ENCODE measurements around the gene SUCLG2.

Gene SUCLG2

GRCh38 chr3:67389176-67389575 lies 265.2 kb downstream of the SUCLG2 start:
- DNase-seq (ENCODE audit: low spot score) (no peak), FAIRE-seq (no peak)

GRCh38 chr3:67388738-67389137 lies 265.7 kb downstream of the SUCLG2 start:
- no peak for DNase-seq (ENCODE audit: low spot score)
- FAIRE-seq: no peak

- FAIRE-seq (no peak), DNase-seq (ENCODE audit: low spot score) (peak; percentile 6)
These were observed 268.0 kb downstream of the SUCLG2 start for GRCh38 chr3:67386451-67386850.

GRCh38 chr3:67384760-67385397 lies 269.5 kb downstream of the SUCLG2 start:
- FAIRE-seq: no peak
- peak; percentile 14 for DNase-seq (ENCODE audit: low spot score)

GRCh38 chr3:67384016-67384415 lies 270.4 kb downstream of the SUCLG2 start:
- DNase-seq (ENCODE audit: low spot score) (no peak), FAIRE-seq (no peak)

GRCh38 chr3:67383379-67383778 lies 271.0 kb downstream of the SUCLG2 start:
- DNase-seq (ENCODE audit: low spot score): no peak
- FAIRE-seq: no peak

- DNase-seq (ENCODE audit: low spot score) (no peak), FAIRE-seq (no peak)
These were observed 271.9 kb downstream of the SUCLG2 start for GRCh38 chr3:67382536-67382935.

GRCh38 chr3:67381667-67382272 lies 272.6 kb downstream of the SUCLG2 start:
- no peak for DNase-seq (ENCODE audit: low spot score)
- FAIRE-seq: peak; percentile 14

GRCh38 chr3:67380118-67380517 lies 274.3 kb downstream of the SUCLG2 start:
- FAIRE-seq: no peak
- no peak for DNase-seq (ENCODE audit: low spot score)

GRCh38 chr3:67377299-67377698 lies 277.1 kb downstream of the SUCLG2 start:
- FAIRE-seq (no peak), DNase-seq (ENCODE audit: low spot score) (no peak)

GRCh38 chr3:67376416-67376815 lies 278.0 kb downstream of the SUCLG2 start:
- FAIRE-seq: no peak
- no peak for DNase-seq (ENCODE audit: low spot score)

GRCh38 chr3:67375976-67376375 lies 278.4 kb downstream of the SUCLG2 start:
- DNase-seq (ENCODE audit: low spot score): no peak
- no peak for FAIRE-seq

GRCh38 chr3:67362686-67363085 lies 291.7 kb downstream of the SUCLG2 start:
- DNase-seq (ENCODE audit: low spot score) (peak; percentile 29), FAIRE-seq (no peak)

GRCh38 chr3:67361770-67362169 lies 292.6 kb downstream of the SUCLG2 start:
- DNase-seq (ENCODE audit: low spot score) (no peak), FAIRE-seq (no peak)

- no peak for FAIRE-seq
These were observed 293.1 kb downstream of the SUCLG2 start for GRCh38 chr3:67361323-67361722.

GRCh38 chr3:67357610-67358458 lies 296.6 kb downstream of the SUCLG2 start:
- FAIRE-seq (no peak), DNase-seq (ENCODE audit: low spot score) (peak; percentile 23)

More at GRCh38 chr3:67361323-67361722, 293.1 kb downstream of the SUCLG2 start:
- no peak for DNase-seq (ENCODE audit: low spot score)

- DNase-seq (ENCODE audit: low spot score) (peak; percentile 78), FAIRE-seq (peak; percentile 90)
These were observed 304.7 kb downstream of the SUCLG2 start for GRCh38 chr3:67349551-67350174.

GRCh38 chr3:67346081-67346480 lies 308.3 kb downstream of the SUCLG2 start:
- FAIRE-seq: no peak
- no peak for DNase-seq (ENCODE audit: low spot score)

GRCh38 chr3:67335813-67336212 lies 318.6 kb downstream of the SUCLG2 start:
- DNase-seq (ENCODE audit: low spot score): peak; percentile 56
- FAIRE-seq: no peak

- no peak for FAIRE-seq
- no peak for DNase-seq (ENCODE audit: low spot score)
These were observed 319.8 kb downstream of the SUCLG2 start for GRCh38 chr3:67334588-67334987.

- DNase-seq (ENCODE audit: low spot score) (peak; percentile 40), FAIRE-seq (no peak)
These were observed 325.1 kb downstream of the SUCLG2 start for GRCh38 chr3:67329358-67329757.

- no peak for FAIRE-seq
- DNase-seq (ENCODE audit: low spot score): no peak
These were observed 326.8 kb downstream of the SUCLG2 start for GRCh38 chr3:67327582-67327981.
